HG03571 (cell line): ENCODE results near the gene FYCO1.
"Not testable (repeated sequence)": the region's sequence is repeated elsewhere in the genome, so short reads cannot be mapped to it uniquely, and the experiment has no call there.

ENCODE experiments used
- ATAC-seq: cut with Tn5 transposase; IDR thresholded peaks from one replicate; pipeline ENCODE4 v1.9.1; 2021; ENCODE audit not compliant: unreplicated experiment

FYCO1 gene

DNA sequence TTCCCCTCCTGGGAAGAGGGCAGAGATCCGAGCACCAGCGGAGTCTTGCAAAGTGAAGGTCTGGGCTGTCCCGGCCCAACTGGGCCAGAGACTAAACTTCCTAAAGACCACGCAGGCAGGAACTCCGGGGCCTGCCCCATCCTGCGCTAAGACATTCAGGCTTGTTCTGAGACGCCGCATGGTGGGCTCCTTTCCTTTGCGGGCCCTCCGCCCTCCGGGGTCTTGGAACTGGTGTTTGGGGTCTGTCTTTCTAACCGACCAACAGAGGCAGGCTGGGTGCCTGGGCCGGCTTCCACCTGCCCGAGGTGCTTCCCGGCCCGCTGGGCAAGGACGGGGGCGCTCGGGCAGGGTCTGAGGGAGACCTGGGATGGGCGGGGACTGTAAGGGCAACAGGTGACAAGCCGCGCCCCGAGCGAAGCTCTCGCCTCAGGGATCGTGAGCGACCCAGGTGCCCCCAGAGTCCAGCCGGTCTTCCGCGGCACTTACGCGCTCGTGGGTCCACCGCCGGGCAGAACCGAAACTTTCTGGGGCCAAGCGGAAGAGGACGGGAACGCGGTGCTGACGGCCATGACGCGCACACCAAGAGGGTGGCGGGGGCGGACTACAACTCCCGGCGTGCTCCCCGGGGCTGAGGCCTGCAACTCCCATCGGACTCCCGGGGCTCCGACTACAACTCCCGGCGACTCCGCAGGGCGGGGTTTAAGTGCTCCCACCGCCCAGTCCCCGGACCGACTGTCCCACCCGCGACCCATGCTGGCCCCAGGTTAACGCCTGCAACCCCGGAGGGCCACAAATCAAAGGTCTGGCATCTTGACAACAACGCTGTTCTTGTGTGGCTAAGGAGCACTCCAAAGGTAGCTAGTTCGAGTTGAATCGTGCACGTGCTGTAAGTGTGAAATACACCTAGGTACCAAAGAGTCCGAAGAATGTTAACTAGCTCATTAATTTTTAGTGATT lies at the start of gene FYCO1:
TSS of gene FYCO1 (minus strand) at position 589 of the 957 bp plus-strand sequence. CDS start 10,914 bp downstream, outside the sequence.
- ATAC-seq = peak; percentile 89

DNA sequence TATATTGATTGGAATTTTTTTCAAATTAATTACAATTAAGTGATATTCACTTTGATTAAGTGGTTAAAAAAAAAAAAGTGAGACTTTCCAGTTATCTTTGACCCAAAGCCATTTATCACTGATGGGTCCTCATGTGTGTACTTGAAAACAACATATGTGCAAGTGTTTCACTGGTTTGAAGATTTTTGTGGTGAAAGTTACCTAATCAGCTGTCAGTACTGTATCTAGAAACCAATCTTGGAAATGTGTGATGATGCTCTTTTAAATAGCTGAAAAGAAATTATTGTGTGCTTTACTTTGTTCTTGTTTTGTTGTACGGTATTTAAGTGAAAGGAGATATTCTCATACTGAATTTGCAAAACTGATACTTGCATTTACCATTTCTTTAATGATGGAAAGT lies 43.3 kb upstream of the FYCO1 start:
- ATAC-seq = no peak

DNA sequence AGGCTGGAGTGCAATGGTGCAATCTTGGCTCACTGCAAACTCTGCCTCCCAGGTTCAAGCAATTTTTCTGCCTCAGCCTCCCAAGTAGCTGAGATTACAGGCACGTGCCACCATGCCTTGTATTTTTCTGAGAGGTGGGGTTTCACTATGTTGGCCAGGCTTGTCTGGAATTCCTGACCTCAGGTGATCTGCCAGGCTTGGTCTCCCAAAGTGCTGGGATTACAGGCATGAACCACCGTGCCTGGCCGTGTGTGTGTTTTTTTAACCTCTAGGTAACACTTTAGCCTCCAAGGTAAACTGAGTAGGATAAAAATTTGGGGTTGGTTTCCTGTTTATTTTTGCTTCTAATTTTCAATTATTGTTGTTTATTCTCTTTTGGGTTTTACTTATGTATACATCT lies 42.4 kb upstream of the FYCO1 start:
- not testable (repeated sequence) for ATAC-seq

DNA sequence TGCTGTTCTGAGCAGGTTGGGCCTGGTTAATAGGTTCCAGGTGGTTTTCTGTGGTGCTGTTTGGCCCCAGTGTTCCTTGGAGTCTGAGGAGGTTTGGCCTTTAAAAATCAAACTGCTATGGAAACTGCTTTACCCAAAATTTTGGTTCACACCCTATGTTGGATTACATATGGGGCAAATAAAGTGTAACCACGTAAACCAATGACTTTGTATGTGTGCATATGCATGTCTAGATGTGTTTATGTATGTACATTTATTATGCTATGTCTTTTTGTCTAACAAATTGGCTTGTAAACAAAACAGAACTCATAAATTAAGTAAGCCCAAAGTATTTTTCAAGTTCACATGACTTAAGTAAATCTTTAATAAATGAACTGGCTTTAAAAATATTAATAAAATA lies 40.6 kb upstream of the FYCO1 start:
- ATAC-seq = no peak

DNA sequence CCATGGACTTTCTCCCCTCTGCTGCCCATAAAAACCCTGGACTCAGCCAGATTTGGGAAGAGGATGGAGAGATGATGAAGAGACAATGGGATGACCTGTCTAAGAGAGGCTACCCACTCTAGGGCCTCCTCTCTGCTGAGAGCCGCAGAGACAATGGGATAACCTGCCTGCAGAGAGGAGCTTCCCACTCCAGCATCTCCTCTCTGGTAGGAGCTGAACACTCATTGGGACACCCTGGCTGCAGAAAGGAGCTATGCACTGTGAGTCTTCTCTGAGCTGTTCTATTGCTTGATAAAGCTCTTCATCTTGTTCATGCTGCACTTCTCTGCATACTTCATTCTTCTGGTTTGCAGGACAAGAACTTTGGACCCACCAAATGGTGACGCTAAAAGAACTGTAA lies 36.1 kb upstream of the FYCO1 start:
- ATAC-seq = no peak

DNA sequence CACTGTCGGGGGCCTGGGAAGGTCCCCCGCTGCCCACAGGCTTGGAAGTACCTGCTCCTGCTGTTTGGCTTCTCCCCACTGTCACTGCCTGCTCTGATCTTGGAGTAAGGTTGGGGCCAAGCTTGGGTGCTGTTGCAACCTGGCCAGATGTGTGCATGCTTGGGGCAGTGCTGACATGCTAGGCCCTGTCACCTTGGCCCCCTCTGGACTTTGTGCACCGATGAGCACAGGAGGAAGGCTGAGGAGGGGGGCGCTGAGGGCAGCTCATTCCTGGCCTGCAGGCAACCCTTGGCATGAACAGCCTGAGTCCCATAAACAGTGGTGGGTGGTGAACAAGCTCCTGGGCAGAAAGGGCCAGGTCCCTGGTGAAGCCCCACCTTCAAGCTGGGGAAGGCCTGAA lies 35.6 kb upstream of the FYCO1 start:
- no peak for ATAC-seq

DNA sequence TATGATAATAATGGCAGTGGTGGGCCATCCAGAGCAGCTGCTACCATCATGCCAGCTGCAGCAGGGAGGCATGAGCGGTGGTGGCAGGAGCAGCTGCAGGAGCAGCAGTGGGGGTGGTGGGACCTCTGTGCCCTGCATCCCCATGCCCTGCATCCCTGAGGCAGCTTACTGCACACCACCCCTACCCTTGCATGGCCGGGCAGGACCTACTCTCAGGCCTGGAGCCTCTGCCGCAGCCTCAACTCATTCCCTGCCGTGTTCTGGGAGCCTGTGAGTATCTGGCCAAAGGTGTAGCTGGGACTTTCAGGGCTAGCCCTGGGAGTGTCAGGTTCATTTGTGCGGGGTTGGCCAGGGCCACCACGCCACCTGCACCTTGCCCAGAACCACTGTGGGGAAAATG lies 35.0 kb upstream of the FYCO1 start:
- ATAC-seq = no peak

DNA sequence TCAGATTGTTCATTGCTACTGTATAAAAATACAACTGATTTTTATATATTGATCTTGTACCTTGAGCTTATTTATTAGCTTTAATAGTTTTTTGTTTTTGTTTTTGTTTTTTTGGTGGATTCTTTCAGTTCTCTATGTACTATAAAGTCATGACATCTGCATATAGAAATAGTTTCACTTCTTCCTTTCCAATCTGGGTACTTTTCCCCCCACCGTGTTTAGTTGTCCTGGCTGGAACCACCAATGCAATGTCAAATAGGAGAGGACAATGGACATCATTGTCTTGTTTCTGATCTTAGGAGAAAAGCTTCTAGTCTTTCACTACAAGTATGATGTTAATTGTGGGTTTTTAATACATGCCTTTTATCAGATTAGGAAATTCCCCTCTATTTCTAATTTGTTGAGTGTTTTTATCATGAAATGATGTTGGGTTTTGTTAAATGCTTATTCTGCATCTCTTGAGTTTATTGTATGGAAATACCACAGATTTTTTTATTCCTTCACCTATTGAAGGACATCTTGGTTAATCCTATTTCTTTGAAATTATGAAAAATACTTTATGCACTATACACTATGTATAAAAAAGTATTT lies 34.4 kb upstream of the FYCO1 start:
- no peak for ATAC-seq

DNA sequence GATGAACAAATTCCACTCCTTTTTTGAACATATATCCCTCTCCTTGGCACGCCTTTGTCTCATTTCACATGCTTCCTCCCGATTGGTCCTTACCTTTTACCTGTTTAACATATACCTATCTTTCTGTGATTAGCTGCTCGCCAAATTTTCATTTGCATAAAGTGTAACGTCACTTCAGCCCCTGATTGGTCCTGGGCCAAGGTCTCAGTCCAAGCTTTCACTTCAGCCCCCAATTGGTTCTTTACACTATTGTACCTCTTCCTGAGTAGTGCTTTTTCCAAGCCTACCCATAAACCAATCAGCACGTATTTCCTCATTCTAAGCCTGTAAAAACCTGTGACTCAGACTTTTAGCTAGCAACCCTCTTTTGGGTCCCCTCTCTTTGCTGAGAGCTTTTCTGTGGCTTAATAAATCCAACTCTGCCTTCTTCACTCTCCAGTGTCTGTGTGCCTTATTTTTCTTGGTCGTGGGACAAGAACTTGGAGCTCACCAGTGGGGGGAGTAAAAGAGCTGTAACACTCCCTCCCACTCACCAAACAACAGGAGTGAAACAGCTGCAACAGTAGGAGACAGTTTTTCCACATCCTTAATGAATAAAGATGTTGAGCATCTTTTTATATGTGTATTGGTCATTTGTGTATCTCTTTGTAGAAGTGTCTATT lies 32.2 kb upstream of the FYCO1 start:
- ATAC-seq = no peak

DNA sequence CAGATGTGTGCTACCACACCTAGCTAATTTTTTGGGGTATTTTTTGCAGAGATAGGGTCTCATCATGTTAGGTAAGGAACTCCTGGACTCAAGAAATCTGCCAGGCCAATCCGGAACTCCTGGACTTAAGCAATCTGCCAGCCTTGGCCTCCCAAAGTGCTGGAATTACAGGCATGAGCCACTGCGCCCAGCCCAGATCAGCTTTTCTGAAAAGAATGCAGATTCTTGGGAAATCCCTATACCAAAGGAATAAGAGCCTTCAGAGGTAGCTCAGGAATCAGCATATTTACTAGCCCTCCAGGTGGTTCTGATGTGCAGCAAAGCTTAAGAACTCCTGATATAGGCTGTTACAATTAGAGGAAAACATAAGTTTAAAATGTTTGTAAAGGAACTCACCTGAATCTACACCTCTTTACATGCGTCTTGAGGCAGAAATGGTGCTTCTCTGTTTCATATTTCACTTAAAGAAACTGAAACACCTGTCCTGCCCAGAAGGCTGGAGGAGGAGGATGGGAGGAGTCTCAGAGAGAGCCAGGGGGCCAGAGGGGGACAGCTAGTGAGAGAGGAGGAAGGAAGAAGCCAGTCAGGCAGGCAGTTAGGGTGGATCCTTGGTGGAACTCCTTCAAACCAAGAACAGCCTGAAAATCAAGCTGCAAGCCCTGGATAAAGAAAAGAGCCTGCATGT lies 31.5 kb upstream of the FYCO1 start, which contains the start of gene XCR1:
TSS of gene XCR1 (minus strand) at position 463 of the 685 bp plus-strand sequence. CDS start 5,536 bp downstream, outside the sequence.
- no peak for ATAC-seq

DNA sequence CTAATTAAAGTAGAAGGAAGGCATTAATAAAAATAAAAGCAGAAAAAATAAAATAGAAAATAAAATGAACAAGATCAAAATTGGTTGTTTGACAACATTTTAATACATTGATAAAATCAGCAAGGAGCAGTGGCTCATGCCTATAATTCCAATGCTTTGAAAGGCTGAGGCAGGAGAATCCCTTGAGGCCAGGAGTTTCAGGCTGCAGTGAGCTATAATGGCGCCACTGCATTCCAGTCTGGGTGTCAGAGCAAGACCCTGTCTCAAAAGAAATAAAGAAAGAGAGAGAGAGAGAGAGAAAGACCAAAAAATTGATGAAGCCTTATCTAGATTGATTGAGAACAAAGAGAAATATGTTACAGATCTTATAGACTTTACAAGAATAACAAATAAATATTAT lies 29.5 kb upstream of the FYCO1 start:
- no peak for ATAC-seq

DNA sequence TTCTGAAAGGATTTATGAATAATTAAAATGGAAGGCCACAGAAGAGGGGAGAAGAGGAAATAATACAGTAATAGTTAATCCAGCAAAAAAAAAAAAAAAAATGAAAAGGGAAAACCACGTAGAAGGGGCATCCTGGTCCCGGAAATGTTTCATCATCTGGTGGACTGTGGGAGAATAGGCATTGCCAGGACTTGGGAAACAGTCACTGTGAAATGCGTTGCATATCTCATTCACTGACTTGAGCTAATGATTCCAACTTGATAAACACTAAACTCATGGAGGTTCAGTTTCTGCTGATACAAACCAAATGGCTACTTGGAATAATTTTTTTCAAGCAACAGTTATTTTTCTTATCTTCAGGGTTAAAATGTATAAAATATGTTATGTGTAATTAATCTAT lies 28.5 kb upstream of the FYCO1 start:
- ATAC-seq = no peak

DNA sequence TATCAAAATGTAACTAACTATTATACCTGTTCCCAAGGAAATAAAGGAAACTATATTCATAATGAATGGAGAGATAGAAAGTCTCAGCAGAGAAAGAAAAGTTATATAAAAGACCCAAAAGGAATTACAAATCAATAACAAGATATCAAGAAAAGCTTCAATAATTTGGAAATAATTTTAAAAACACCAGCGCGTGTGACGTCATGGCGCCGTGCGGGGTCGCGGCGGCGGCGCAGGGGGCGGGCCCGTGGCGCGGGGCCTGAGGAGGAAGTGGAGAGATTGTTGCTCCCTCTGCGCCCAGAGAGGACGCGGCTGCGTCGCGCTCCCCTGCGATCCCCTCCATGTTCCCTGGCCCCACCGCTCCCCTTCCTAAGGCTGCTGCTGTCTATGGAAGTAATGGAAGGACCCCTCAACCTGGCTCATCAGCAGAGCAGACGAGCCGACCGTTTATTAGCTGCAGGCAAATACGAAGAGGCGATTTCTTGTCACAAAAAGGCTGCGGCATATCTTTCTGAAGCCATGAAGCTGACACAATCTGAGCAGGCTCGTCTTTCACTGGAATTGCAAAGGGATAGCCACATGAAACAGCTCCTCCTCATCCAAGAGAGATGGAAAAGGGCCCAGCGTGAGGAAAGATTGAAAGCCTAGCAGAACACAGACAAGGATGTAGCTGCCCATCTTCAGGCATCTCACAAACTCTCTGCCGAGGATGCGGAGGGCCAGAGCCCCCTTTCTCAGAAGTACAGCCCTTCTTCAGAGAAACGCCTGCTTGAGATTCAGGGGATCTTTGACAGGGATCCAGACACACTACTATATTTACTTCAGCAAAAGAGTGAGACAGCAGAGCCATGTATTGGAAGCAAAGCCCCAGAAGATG lies 27.5 kb upstream of the FYCO1 start:
- no peak for ATAC-seq

DNA sequence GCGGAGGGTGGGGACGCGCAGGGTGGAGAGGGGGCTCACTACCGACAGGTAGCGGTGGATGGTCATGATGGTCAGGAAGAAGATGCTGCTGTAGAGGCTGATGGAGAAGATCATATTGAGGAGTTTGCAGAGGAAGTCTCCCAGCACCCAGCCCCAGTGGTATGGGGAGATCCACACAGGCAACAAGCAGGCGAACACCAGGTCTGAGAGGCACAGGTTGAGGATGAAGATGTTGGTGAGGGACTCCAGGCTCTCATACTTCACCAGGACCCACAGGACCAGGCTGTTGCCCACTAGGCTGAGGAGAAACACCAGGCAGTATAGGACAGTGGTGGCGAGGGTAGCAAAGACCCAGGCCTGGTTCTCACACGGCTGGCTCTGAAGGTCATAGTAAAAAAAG lies 25.9 kb upstream of the FYCO1 start:
- ATAC-seq = no peak

DNA sequence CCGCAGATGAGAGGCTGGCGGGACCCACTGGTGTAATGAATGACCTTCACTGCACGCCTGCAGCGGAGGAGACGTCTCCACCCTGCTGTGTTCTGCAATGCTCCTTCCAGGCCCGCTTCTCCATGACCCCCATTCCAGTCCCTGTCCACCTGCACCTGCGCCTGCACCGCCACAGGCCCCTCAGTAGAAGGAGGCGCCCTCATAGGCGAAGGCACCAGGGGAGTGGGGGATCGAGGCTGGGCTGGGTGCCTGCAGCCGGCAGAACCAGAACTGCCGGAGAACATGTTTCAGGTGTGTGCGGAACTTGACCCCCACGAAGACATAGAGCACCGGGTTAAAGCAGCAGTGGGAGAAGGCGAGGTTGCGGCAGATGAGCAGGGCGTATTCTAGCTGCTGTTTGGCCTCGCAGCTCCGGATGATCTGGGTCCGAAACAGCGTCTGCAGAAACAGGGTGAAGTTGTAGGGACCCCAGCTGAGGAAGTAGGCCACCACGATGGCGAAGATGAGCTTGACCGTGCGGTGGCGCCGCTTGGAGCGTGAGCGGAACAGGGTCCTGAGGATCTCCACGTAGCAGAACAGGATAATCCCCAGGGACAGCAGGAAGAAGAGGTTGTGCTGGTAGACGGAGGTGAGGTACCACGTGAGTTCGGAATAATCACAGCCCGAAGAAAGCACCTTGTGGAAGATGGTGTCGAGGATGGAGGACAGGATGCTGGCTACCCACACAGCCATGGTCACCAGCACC lies 25.3 kb upstream of the FYCO1 start:
- no peak for ATAC-seq

DNA sequence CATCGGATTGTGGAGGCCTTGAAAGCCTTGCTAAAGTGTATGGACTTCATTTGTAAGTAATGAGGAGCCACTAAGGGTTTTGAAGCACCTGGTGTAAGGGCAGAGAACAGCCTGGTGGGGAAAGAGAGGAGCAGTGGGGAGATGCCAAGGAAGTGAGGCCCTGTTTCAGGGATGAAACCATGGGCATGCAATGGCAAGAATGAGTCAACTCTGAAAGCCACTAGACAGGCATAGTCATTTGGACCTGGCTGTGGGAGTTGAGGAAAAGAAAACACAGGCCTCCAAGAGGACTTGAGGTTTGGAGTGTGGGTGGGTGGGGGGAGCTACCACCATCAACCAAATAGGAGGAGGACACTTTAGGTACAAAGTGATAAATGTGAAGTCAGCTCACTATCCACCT lies 24.1 kb upstream of the FYCO1 start:
- ATAC-seq = no peak

DNA sequence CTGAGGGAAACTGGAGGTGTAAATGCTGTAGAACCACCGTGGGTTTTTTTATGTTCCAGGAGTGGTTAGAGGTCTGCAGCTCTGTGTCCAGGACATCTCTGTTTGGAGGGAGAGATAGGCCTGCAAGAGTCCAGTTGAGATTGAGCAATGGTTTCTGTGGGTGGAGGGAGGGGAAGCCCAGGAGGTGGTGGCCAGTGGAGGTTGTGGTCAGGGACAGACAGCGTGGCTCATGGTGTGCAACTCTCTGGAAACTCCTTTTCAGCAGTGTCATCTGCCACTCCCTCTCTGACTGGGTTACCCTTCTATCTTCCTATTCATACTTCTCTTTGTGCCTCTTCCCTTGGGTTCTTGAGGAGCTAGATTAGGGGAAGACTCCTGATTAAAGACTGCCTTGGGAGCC lies 22.1 kb upstream of the FYCO1 start:
- no peak for ATAC-seq

DNA sequence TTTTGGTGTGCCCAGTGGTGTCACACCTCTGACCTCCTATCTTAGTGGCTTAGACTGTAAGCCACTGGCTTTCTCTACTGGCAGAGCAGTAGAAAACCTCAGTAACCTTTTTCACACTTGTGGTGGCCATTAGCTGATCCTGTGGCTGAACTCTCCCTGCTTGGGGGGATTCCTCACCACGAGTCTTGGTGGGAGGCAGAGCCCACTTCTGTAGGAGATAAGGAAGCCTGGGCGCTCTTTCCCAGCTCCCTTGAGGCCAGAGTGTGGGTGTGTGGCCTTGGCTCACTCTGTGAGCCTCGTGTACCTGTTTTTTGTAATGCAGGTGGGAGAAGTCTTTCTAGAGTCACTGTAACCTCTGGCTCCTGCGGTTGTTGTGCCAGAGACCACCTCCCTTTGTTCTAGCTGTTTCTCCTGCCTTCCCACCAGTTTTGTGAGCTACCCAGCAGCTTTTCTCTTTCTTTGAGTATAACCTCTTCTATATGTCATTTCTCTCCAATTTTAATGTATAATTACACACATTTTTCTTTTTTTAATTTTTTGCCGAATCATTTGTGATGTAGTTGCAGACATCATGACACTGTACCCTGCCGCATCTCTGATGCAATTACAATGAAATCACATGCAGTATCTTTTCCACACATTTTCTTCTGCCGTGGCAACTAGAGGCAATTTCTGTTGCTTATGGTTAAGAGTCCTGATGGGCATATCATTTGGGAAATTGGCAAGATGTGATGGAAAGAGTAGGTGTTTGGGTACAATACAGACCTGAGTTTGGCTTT lies 17.9 kb upstream of the FYCO1 start:
- ATAC-seq = no peak

DNA sequence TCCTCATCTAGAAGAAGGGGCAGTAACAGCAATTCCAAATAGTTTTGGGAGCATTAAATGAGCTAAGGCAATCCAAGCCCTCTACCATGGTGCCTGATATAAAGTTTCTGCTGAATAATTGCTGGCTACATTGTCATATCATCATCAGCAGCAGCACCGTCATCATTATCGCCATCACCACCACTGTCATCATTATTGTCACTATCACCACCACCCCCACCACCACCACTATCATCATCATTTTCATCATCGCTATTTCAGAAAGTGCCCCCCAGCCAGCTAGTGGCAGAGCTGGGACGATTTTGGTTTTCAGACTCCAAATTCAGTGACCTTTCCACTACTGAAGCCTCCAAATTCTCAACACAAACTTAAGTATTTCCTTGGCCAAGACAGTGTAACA lies 16.6 kb upstream of the FYCO1 start:
- ATAC-seq = no peak
